ENCODE data around the gene PDCD1LG2.

Gene PDCD1LG2

GRCh38 chr9:5611321-5612184, 101.2 kb downstream of the PDCD1LG2 start:
- Histone ChIP-seq H3K9me3 (ENCODE audit: control insufficient read depth, insufficient read depth, low read length) (no peaks in the 10 kb centered on the region), H3K36me3 (ENCODE audit: control insufficient read depth, insufficient read depth, low read length) (no peaks in the 10 kb centered on the region), H3K4me3 (ENCODE audit: low read length) (no peak overlapping the region), H3K27ac (ENCODE audit: low read length) (no peak overlapping the region), H3K4me1 (ENCODE audit: control insufficient read depth, insufficient read depth, low read length) (no peaks in the 10 kb centered on the region), H3K27me3 (ENCODE audit: control insufficient read depth, insufficient read depth, low read length) (no peaks in the 10 kb centered on the region)
- WGBS (ENCODE audit: insufficient coverage, insufficient read length): no CpG with 5 or more reads among the region's 6 CpGs
- DNase-seq (ENCODE audit: low read depth, low spot score): no peak

GRCh38 chr9:5612185-5612530, 101.8 kb downstream of the PDCD1LG2 start:
- H3K4me3 ChIP-seq (ENCODE audit: low read length): no peak overlapping the region
- DNase-seq (ENCODE audit: low read depth, low spot score): no peak
- H3K27ac ChIP-seq (ENCODE audit: low read length): no peak overlapping the region
- H3K9me3 ChIP-seq (ENCODE audit: control insufficient read depth, insufficient read depth, low read length): no peaks in the 10 kb centered on the region
- no peaks in the 10 kb centered on the region for H3K36me3 ChIP-seq (ENCODE audit: control insufficient read depth, insufficient read depth, low read length)
- no peaks in the 10 kb centered on the region for H3K4me1 ChIP-seq (ENCODE audit: control insufficient read depth, insufficient read depth, low read length)
- no peaks in the 10 kb centered on the region for H3K27me3 ChIP-seq (ENCODE audit: control insufficient read depth, insufficient read depth, low read length)

GRCh38 chr9:5614192-5614591, 103.9 kb downstream of the PDCD1LG2 start:
- Histone ChIP-seq H3K27me3 (ENCODE audit: control insufficient read depth, insufficient read depth, low read length) (no peaks in the 10 kb centered on the region), H3K4me3 (ENCODE audit: low read length) (no peak overlapping the region), H3K9me3 (ENCODE audit: control insufficient read depth, insufficient read depth, low read length) (no peaks in the 10 kb centered on the region), H3K36me3 (ENCODE audit: control insufficient read depth, insufficient read depth, low read length) (no peaks in the 10 kb centered on the region), H3K27ac (ENCODE audit: low read length) (no peak overlapping the region), H3K4me1 (ENCODE audit: control insufficient read depth, insufficient read depth, low read length) (no peaks in the 10 kb centered on the region)
- WGBS (ENCODE audit: insufficient coverage, insufficient read length): no CpG with 5 or more reads among the region's 4 CpGs
- DNase-seq (ENCODE audit: low read depth, low spot score): no peak

- DNase-seq (ENCODE audit: low read depth, low spot score): no peak
- Histone ChIP-seq H3K4me3 (ENCODE audit: low read length) (no peak overlapping the region), H3K27me3 (ENCODE audit: control insufficient read depth, insufficient read depth, low read length) (no peaks in the 10 kb centered on the region), H3K27ac (ENCODE audit: low read length) (no peak overlapping the region), H3K4me1 (ENCODE audit: control insufficient read depth, insufficient read depth, low read length) (no peaks in the 10 kb centered on the region), H3K36me3 (ENCODE audit: control insufficient read depth, insufficient read depth, low read length) (no peaks in the 10 kb centered on the region), H3K9me3 (ENCODE audit: control insufficient read depth, insufficient read depth, low read length) (no peaks in the 10 kb centered on the region)
- WGBS (ENCODE audit: insufficient coverage, insufficient read length): no CpG with 5 or more reads among the region's 3 CpGs
These were observed 104.7 kb downstream of the PDCD1LG2 start for GRCh38 chr9:5614985-5615384.

- Histone ChIP-seq H3K36me3 (ENCODE audit: control insufficient read depth, insufficient read depth, low read length) (no peaks in the 10 kb centered on the region), H3K4me1 (ENCODE audit: control insufficient read depth, insufficient read depth, low read length) (no peaks in the 10 kb centered on the region), H3K27ac (ENCODE audit: low read length) (no peak overlapping the region), H3K4me3 (ENCODE audit: low read length) (no peak overlapping the region), H3K9me3 (ENCODE audit: control insufficient read depth, insufficient read depth, low read length) (no peaks in the 10 kb centered on the region), H3K27me3 (ENCODE audit: control insufficient read depth, insufficient read depth, low read length) (no peaks in the 10 kb centered on the region)
- DNase-seq (ENCODE audit: low read depth, low spot score): no peak
These were observed 107.4 kb downstream of the PDCD1LG2 start for GRCh38 chr9:5617749-5618148.

GRCh38 chr9:5620494-5620893, 110.2 kb downstream of the PDCD1LG2 start:
- Histone ChIP-seq H3K4me3 (ENCODE audit: low read length) (no peak overlapping the region), H3K27ac (ENCODE audit: low read length) (no peak overlapping the region), H3K36me3 (ENCODE audit: control insufficient read depth, insufficient read depth, low read length) (no peaks in the 10 kb centered on the region), H3K9me3 (ENCODE audit: control insufficient read depth, insufficient read depth, low read length) (no peaks in the 10 kb centered on the region), H3K27me3 (ENCODE audit: control insufficient read depth, insufficient read depth, low read length) (no peaks in the 10 kb centered on the region), H3K4me1 (ENCODE audit: control insufficient read depth, insufficient read depth, low read length) (no peaks in the 10 kb centered on the region)
- no CpG with 5 or more reads among the region's 2 CpGs for WGBS (ENCODE audit: insufficient coverage, insufficient read length)
- DNase-seq (ENCODE audit: low read depth, low spot score): no peak

Measured in iPS DF 6.9 (cell line).